ENCODE measurements around the gene PRKCE.
"Not testable (repeated sequence)": the region's sequence is repeated elsewhere in the genome, so short reads cannot be mapped to it uniquely, and the experiment has no call there.

PRKCE gene

DNA sequence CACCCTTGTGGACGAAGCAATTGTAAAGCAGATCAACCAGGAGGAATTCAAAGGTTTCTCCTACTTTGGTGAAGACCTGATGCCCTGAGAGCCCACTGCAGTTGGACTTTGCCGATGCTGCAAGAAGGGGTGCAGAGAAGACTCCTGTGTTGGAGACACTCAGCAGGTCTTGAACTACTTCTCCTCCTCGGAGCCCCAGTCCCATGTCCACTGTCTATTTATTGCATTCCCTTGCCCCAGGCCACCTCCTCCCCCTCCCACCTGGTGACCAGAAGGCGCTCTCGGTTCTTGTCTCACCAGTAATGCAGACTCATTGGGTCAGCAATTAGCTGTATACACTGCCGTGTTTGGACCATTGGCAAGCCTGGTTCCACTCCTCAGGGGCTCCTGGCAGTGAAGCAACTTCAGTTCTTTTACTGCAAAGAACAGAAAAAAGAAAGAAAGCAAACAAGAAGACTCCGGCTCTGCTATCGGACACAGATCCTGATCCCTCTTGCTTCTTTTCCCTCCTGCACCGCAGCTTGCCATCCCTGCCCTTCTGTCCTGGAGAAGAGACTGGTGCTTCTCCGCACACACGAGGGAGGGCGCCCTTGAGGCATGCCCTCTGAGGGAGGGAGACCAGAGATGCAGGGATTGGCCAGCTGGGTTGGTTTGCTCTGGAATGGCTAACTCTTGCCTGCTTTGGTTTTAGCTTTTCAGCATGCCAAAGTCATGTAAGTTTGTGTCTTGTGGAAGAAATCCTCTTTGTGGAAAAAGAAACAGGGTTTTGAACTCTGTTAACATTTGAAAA, 533.5 kb downstream of the PRKCE start:
- DNase-seq = no peak

DNA sequence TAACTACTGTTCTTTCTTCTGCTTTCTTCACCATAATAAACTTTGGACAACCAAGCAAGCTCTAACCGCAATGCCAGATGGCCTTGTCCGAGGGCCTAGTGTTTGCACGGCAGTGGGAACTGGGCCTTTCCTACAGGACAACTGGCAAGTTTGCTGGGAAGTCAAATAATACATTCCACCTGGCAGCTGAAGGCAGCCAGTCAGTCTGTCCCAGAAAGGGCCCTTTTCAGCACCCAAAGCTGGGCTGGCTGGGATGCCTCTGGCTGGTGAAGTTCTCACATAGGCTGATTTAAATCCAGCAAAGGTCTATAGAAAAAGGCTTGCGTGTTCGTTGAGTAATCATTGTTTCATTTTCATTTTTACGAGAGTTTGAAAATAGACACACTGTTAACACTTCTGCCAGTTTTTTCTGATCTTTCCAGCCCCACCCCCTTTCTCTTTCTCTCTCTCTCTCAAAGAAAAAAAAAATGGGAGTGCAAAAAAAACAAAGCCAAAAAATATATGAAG, 535.7 kb downstream of the PRKCE start:
- DNase-seq = peak in 1 of 2 donors; percentile 66

DNA sequence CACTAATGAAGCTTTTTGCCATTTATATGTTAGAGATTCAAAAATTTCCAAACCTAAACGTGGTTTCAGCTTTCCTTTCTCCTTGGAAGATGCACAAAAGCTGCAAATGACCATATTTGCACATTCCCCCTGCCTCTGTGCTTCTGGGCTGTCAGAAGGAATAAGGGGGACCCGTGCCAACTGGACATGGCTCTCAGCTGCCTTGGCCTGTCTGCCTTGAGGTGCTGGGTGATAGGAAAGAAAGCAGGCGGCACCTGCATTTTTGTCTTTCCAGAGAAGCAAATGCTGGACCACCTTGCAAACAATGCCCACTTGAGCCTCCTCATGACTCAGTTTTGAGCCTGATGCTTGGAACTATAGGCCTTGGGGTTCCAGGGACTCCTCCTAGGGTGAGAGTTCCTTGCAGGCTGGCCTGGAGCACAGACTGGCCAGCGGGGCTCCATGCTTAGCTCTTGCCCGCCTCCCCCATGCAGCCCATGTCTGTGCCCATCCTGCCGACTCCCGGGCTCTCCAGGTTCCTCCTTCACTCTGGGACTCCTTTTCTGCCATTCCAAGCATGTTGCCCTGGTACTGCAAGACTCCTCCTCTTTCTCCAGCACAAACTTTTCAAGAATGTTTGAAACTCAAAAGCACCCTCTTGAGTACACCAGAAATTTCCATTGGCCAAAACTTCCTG, 536.7 kb downstream of the PRKCE start:
- no peak for DNase-seq

- DNase-seq = no peak
Observed at GRCh38 chr2:46193356-46193755, 541.9 kb downstream of the PRKCE start.

GRCh38 chr2:46193855-46194254, 542.4 kb downstream of the PRKCE start:
- DNase-seq = no peak

DNA sequence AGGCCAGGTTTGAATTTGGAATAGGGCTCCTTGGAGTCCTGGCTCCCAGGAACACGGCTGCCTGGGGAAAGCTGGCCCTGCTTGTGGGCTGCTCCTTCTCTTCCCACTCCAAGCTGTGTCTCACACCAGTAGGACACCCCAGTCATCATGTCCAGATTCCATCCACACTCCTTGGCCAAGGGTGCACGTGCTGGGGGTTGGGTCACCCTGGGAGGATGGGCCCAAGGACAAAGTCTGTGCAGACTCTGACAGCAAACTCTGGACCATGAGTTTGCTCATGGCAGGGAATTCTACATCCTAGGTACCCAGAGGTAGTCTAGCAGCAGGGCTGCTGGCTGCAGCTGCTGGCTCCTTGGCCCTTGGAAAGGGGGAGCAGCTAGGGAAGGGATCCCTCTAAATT, 543.4 kb downstream of the PRKCE start:
- DNase-seq = no peak

DNA sequence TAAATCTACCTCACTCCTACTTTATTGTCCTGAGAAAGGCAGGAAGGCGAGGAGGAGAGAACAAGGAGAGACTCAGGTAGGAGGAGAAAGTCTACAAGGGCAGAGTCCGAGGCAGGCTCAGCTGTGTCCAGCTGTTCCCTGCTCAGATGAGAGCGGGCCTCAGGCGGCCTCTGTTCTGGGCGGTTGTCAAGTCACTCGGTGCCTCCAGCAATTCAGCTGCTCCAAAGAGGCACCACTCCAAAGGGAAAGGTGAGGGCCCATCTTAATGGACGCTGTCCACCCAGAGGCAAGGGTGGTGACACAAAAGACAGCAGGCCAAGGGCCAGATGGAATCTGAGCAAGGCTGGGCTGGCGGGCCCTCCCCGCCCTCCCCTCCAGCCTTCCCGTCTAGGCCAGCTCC, 544.3 kb downstream of the PRKCE start:
- DNase-seq = no peak

- no peak for DNase-seq
Observed at GRCh38 chr2:46196871-46197462, 545.5 kb downstream of the PRKCE start.

- no peak for DNase-seq
Observed at GRCh38 chr2:46197672-46198071, 546.2 kb downstream of the PRKCE start.

- DNase-seq = no peak
Observed at GRCh38 chr2:46198164-46198883, 546.8 kb downstream of the PRKCE start.

DNA sequence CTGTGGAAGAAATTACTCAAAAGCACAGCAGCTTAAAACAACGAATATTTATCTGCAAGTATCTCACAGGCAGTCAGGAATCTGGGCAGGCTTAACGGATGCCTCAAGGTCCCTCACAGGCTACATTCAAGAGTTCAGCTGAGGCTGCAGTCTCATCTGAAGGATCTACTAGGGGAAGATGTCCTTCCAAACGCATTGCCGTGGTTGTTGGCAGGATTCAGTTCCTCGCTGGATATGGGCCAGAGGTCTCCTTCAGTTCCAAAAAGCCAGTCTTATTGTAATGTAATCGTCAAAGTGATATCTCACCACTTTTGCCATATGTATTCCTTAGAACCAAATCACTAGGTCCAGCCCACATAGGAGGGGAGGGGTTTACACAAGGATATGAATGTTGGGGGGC, 547.5 kb downstream of the PRKCE start:
- no peak for DNase-seq

- DNase-seq = no peak
Observed at GRCh38 chr2:46200100-46200690, 548.7 kb downstream of the PRKCE start.

DNA sequence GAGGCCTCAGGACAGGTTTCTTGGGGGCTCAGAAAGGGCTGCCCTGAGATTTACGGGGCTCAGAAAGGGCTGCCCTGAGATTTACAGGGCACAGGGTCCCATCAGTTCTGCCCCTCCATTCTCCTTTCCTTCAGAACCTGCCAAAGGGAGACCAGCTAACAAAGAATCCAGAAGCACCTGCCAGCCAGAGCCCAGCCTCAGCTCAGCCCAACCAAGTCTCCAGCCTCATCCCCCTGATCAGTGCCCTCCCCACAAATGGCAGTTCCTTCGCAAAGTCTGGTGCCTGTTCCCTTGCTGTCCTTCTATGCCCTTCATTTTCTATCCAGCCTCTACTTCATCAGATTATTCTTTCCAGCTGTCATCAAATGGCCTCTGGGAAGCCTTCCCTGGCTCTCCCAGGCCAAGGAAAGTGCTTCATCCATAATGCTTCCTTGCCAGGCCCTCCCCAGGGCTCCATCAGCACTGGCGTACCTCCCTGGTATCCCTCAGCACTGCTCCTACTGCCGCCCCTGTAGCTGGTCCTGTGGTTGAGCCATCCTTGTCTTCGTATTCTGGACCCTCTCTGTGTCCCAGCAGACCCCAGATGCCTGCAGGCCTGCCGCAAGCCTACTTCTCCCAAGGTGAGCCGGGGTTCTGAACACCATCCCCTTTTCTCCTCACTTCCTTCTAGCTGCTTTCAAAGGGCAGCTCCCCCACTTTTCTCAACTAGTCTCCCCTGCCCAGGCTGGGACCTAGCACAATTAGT, 549.6 kb downstream of the PRKCE start:
- DNase-seq = no peak

- DNase-seq = no peak
Observed at GRCh38 chr2:46202453-46202852, 551.0 kb downstream of the PRKCE start.

GRCh38 chr2:46202987-46203386, 551.5 kb downstream of the PRKCE start:
- DNase-seq = no peak

- DNase-seq = not testable (repeated sequence)
Observed at GRCh38 chr2:46203636-46204035, 552.2 kb downstream of the PRKCE start.

DNA sequence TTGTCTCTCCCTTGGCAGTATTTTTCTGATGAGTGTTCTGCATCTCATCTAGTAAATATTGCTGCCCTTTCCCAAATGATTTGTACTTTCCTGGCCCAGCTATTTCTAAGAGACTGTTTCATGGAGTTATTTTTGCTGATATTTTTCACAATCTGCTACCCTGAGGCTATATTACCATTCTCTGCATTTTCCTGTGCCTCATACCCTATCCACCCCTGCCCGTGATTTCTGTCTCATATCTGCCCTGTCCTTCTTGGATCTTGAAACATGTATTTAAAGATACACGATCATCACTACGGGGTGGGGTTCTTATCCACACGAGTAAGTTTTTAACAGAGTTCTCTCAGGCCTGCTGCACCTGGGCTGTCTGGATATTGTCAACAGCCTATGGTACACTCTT, 556.1 kb downstream of the PRKCE start:
- no peak for DNase-seq

DNA sequence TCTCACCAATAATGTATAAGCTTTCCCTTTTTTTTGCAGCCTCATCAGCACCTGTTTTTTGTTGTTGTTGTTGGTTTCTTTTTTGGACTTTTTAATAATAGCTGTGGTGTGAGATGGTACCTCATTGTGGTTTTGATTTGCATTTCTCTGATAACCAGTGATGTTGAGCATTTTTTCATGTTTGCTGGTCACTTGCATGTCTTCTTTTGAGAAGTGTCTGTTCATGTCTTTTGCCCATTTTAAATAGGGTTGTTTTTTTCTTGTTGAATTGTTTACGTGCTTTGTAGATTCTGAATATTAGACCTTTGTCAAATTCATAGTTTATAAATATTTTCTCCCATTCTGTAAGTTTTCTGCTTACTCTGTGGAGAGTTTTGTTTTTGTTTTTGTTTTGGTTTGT, 557.3 kb downstream of the PRKCE start:
- no peak for DNase-seq

- no peak for DNase-seq
Observed at GRCh38 chr2:46210063-46210462, 558.6 kb downstream of the PRKCE start.

DNA sequence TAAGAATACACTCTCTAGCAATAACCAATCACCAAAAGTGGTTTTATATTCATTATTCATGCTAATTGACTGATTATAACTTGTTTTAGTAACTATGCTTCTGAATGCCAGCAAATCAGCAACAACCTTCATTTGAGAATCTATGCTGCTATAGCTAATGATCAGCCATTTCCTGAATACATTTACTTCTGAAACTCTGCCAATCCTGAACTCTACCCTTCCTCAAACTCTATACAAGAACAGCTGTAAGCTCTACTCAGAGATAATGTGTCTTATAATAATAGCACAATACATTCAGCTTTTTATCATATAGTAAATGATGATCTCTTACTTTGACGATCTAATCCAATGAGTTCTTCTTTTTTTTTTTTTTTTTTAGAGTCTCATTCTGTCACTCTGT, 560.0 kb downstream of the PRKCE start:
- DNase-seq = no peak

GRCh38 chr2:46213906-46214305, 562.4 kb downstream of the PRKCE start:
- DNase-seq = no peak

GRCh38 chr2:46216213-46216612, 564.7 kb downstream of the PRKCE start:
- no peak for DNase-seq
